NCI-H1694 (cell line): Measurements from ENCODE around the gene FAM111B.
A peak's percentile ranks its signal among the peaks of the same experiment; 100 is the strongest.
"Not testable (repeated sequence)": the region's sequence is repeated elsewhere in the genome, so short reads cannot be mapped to it uniquely, and the experiment has no call there.

Source experiments
- DNase-seq: peaks from one replicate; lab custom pipeline; 2025; lab: John Stamatoyannopoulos, UW

The FAM111B gene

GRCh38 chr11:59102259-59102765 lies 4.7 kb upstream of the FAM111B start:
- DNase-seq: no peak

- DNase-seq: not testable (repeated sequence)
Observed at GRCh38 chr11:59107721-59108120, 684 bp downstream of the FAM111B start.

- no peak for DNase-seq
Observed at GRCh38 chr11:59112494-59112893, 5.5 kb downstream of the FAM111B start.

GRCh38 chr11:59114344-59114743 lies 7.3 kb downstream of the FAM111B start:
- no peak for DNase-seq

GRCh38 chr11:59115553-59115952 lies 8.5 kb downstream of the FAM111B start:
- DNase-seq: no peak

- no peak for DNase-seq
Observed at GRCh38 chr11:59117774-59118173, 10.7 kb downstream of the FAM111B start.

GRCh38 chr11:59119826-59120225 lies 12.8 kb downstream of the FAM111B start:
- no peak for DNase-seq

- peak; percentile 28 for DNase-seq
Observed at GRCh38 chr11:59135648-59136461, 28.8 kb downstream of the FAM111B start.

- DNase-seq: not testable (repeated sequence)
Observed at GRCh38 chr11:59136551-59136950, 29.5 kb downstream of the FAM111B start.

- DNase-seq: no peak
Observed at GRCh38 chr11:59137190-59137589, 30.2 kb downstream of the FAM111B start.

GRCh38 chr11:59138643-59139042 lies 31.6 kb downstream of the FAM111B start:
- no peak for DNase-seq

- no peak for DNase-seq
Observed at GRCh38 chr11:59141191-59141590, 34.2 kb downstream of the FAM111B start.

GRCh38 chr11:59141673-59142460 lies 34.8 kb downstream of the FAM111B start:
- no peak for DNase-seq

GRCh38 chr11:59142530-59143507 lies 35.8 kb downstream of the FAM111B start, which contains the start of gene FAM111A:
Gene FAM111A, plus strand, starts transcription at chr11:59142856. Its CDS starts 6,017 bp downstream, at chr11:59148873.
- DNase-seq: no peak

GRCh38 chr11:59144096-59144495 lies 37.1 kb downstream of the FAM111B start:
- no peak for DNase-seq

- DNase-seq: peak; percentile 16
Observed at GRCh38 chr11:59144579-59145345, 37.7 kb downstream of the FAM111B start.

GRCh38 chr11:59145534-59145933 lies 38.5 kb downstream of the FAM111B start:
- DNase-seq: no peak

- no peak for DNase-seq
Observed at GRCh38 chr11:59151761-59152160, 44.7 kb downstream of the FAM111B start.

GRCh38 chr11:59152312-59152951 lies 45.4 kb downstream of the FAM111B start:
- no peak for DNase-seq

- no peak for DNase-seq
Observed at GRCh38 chr11:59154610-59155009, 47.6 kb downstream of the FAM111B start.
